Gastroesophageal sphincter (tissue), 4 donors: ENCODE results near the gene KATNA1. TPM values are rescaled to one million over a fixed set of nuclear protein-coding genes. Genes with fewer than 3 reads are reported as not detected.

ENCODE experiments used
- ATAC-seq: fragments of 150-250 bp; one replicate; pipeline ENCODE4 v1.9.1; 2016; ENCODE audit warnings: mild to moderate bottlenecking, moderate library complexity
- H3K27ac ChIP-seq, 4 donors: fragments of 200-600 bp; sonication (generic) in 3 of 4; 1 replicate in 3 of 4; 2 replicates in 1 of 4; pipeline ENCODE4 v1.5.1; 2016 to 2019
- H3K27me3 ChIP-seq: fragments of 200-600 bp; sonication (generic); one replicate; pipeline ENCODE4 v1.5.1; 2019
- H3K36me3 ChIP-seq, 2 donors: fragments of 200-600 bp; sonication (generic); one replicate each; pipeline ENCODE4 v1.5.1; 2019; ENCODE audit warnings: control low read depth in 1 of 2
- H3K4me1 ChIP-seq, 3 donors: fragments of 200-600 bp; sonication (generic); 1 replicate in 2 of 3; 2 replicates in 1 of 3; pipeline ENCODE4 v1.5.1; 2016 to 2019; ENCODE audit warnings: control low read depth in 2 of 3
- H3K4me3 ChIP-seq, 2 donors: fragments of 200-600 bp; sonication (generic); one replicate each; pipeline ENCODE4 v1.5.1; 2019; ENCODE audit warnings: mild to moderate bottlenecking in 1 of 2, moderate library complexity in 1 of 2
- H3K9me3 ChIP-seq, 3 donors: fragments of 200-600 bp; sonication (generic); one replicate each; pipeline ENCODE4 v1.5.1; 2017 to 2019; ENCODE audit warnings: control low read depth in 2 of 3
- EP300 ChIP-seq: sonication (generic); formaldehyde crosslinking; IDR thresholded peaks from one replicate; pipeline ENCODE4 v1.6.1; 2017; ENCODE audit warnings: antibody characterized with exemption, mild to moderate bottlenecking
- POLR2A ChIP-seq, 2 donors: fragments of 450-650 bp; IDR thresholded peaks; one replicate each; pipeline ENCODE4 v1.6.1; 2017; ENCODE audit warnings: antibody characterized with exemption in 2 of 2, mild to moderate bottlenecking in 2 of 2, moderate library complexity in 1 of 2
- POLR2AphosphoS5 ChIP-seq: sonication (generic); formaldehyde crosslinking; IDR thresholded peaks from one replicate; pipeline ENCODE4 v1.6.1; 2017; ENCODE audit warnings: antibody characterized with exemption
- WGBS, 2 donors: methylation state at CpG; one replicate each; pipeline ENCODE4 v1.1.5; 2018; ENCODE audit warnings: low coverage in 1 of 2; 5-methylcytosine and 5-hydroxymethylcytosine counted together
- total RNA-seq, 4 donors: library from RNA; depleted of rRNA; stranded (reverse); fragments of >200 nt; gene quantifications; one replicate each; pipeline ENCODE4 v1.1.0, GENCODE V29; 2016
- TF ChIP-seq, protein P1 (sequence below), 4 experiments: fragments of 200-600 bp in 2 of 4; fragments of 450-650 bp in 2 of 4; sonication (generic) in 1 of 4; IDR thresholded peaks; one replicate each; pipeline ENCODE4 v1.5.1; 2017 to 2019; ENCODE audit warnings: antibody characterized with exemption in 4 of 4, mild to moderate bottlenecking in 2 of 4, moderate library complexity in 2 of 4

Gene KATNA1
- total RNA-seq, 4 donors from 2014 or later = 17.5 to 25.5 (median 21.1) TPM

GRCh38 chr6:149636124-149636523 is 12.4 kb downstream of the KATNA1 start:
- H3K4me1 ChIP-seq = peaks cover 0 to 15% (median 0%) of the 10 kb centered on the region in 3 donors
- H3K9me3 ChIP-seq = no peaks in the 10 kb centered on the region
- WGBS, 2 donors = 52 to 53% methylated on average over 2 of the region's 2 CpGs
- H3K4me3 ChIP-seq = no peak overlapping the region
- H3K27ac ChIP-seq = no peak overlapping the region
- H3K36me3 ChIP-seq = peaks cover 0 to 43% of the 10 kb centered on the region in 2 donors
- no peaks in the 10 kb centered on the region for H3K27me3 ChIP-seq
- TF ChIP-seq EP300 = no peak
- no peak for TF ChIP-seq POLR2AphosphoS5
- TF ChIP-seq, protein P1, sequence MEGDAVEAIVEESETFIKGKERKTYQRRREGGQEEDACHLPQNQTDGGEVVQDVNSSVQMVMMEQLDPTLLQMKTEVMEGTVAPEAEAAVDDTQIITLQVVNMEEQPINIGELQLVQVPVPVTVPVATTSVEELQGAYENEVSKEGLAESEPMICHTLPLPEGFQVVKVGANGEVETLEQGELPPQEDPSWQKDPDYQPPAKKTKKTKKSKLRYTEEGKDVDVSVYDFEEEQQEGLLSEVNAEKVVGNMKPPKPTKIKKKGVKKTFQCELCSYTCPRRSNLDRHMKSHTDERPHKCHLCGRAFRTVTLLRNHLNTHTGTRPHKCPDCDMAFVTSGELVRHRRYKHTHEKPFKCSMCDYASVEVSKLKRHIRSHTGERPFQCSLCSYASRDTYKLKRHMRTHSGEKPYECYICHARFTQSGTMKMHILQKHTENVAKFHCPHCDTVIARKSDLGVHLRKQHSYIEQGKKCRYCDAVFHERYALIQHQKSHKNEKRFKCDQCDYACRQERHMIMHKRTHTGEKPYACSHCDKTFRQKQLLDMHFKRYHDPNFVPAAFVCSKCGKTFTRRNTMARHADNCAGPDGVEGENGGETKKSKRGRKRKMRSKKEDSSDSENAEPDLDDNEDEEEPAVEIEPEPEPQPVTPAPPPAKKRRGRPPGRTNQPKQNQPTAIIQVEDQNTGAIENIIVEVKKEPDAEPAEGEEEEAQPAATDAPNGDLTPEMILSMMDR (IDR thresholded peaks at IDR 0.05) = no peak
- no peak for TF ChIP-seq POLR2A (IDR thresholded peaks at IDR 0.05)
- no peak for ATAC-seq

- no peaks in the 10 kb centered on the region for H3K27me3 ChIP-seq
- no peaks in the 10 kb centered on the region for H3K9me3 ChIP-seq
- WGBS, 2 donors = 80 to 100% methylated on average over 1 of the region's 1 CpG
Measured at GRCh38 chr6:149634315-149634714, 14.2 kb downstream of the KATNA1 start.

GRCh38 chr6:149628875-149629510 is 19.5 kb downstream of the KATNA1 start:
- TF ChIP-seq POLR2AphosphoS5 = no peak
- TF ChIP-seq EP300 = no peak
- TF ChIP-seq, protein P1 (IDR thresholded peaks at IDR 0.05) = no peak
- TF ChIP-seq POLR2A (IDR thresholded peaks at IDR 0.05) = no peak
- Histone ChIP-seq H3K27me3 (no peaks in the 10 kb centered on the region), H3K36me3 (peaks cover 0 to 58% of the 10 kb centered on the region in 2 donors), H3K4me1 (no peaks in the 10 kb centered on the region), H3K9me3 (no peaks in the 10 kb centered on the region), H3K4me3 (no peak overlapping the region), H3K27ac (no peak overlapping the region)
- WGBS, 2 donors = 83 to 90% methylated on average over 2 to 4 of the region's 4 CpGs
- ATAC-seq = no peak

More at GRCh38 chr6:149634315-149634714, 14.2 kb downstream of the KATNA1 start:
- H3K36me3 ChIP-seq = peaks cover 0 to 58% of the 10 kb centered on the region in 2 donors
- H3K4me1 ChIP-seq = peaks cover 0 to 5% (median 0%) of the 10 kb centered on the region in 3 donors
- ATAC-seq = no peak
- no peak overlapping the region for H3K27ac ChIP-seq
- H3K4me3 ChIP-seq = no peak overlapping the region
- TF ChIP-seq, protein P1 (IDR thresholded peaks at IDR 0.05) = no peak
- no peak for TF ChIP-seq POLR2A (IDR thresholded peaks at IDR 0.05)
- TF ChIP-seq POLR2AphosphoS5 = no peak
- TF ChIP-seq EP300 = no peak

DNA sequence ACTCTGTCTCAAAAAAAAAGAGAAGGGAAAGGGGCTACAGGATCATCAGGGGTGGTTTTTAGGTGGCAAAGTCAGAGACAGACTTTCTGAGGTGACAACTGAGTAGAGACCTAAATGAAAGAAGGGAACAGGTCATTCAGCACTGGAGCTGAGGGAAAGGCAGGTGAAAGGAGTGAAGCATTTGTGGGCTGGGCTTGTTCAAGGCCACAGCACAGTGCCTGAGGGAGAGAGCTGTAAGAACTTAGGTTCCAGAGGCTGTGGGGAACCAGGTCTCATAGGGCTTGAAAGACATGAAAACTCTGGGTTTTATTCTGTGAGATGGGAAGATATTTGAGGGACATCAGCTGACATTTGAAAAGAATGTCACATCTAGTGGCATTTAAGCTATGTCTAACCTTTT is 20.8 kb downstream of the KATNA1 start:
- H3K4me1 ChIP-seq = no peaks in the 10 kb centered on the region
- ATAC-seq = no peak
- peaks cover 0 to 69% of the 10 kb centered on the region in 2 donors for H3K36me3 ChIP-seq

More for the DNA sequence above, 20.8 kb downstream of the KATNA1 start:
- Histone ChIP-seq H3K4me3 (no peak overlapping the region), H3K9me3 (no peaks in the 10 kb centered on the region), H3K27ac (no peak overlapping the region), H3K27me3 (no peaks in the 10 kb centered on the region)
- TF ChIP-seq, protein P1 (IDR thresholded peaks at IDR 0.05) = no peak
- TF ChIP-seq EP300 = no peak
- no peak for TF ChIP-seq POLR2AphosphoS5
- TF ChIP-seq POLR2A (IDR thresholded peaks at IDR 0.05) = no peak
